Fibroblast of skin of left biceps (primary cell): ENCODE data around the gene DDX21.
"Not testable (repeated sequence)": the region's sequence is repeated elsewhere in the genome, so short reads cannot be mapped to it uniquely, and the experiment has no call there.

Source experiments
- DNase-seq, 2 experiments: peaks; one replicate each; pipeline ENCODE4 v3.0.0-alpha.2; 2013; ENCODE audit warnings: low read depth in 2 of 2

Gene DDX21

GRCh38 chr10:68955832-68956532, at the start of gene DDX21:
TSS of gene DDX21 (plus strand) at chr10:68956170. CDS start at chr10:68956226, 56 bp downstream.
- DNase-seq: peak; percentile 64 to 65

DNA sequence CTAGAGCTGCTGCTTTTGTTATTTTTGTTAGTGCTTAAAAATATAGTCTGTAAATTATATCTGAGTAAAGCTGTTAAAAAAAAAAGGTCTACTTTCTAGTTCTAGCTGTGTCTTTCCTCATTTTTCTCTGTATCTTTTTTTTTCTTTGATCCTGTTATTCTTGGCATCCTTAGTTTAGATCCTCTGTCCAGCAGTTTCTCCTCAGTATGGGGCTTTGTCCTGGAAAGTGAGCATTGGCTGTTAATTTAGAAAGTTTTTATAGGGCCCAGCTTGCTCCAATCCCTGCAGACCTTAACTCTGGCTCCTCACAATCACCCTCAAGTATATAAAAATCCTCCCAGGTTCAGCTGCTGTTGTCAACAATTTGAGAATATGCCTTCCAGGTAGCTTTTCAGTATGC, 31.4 kb upstream of the DDX21 start:
- DNase-seq: no peak

DNA sequence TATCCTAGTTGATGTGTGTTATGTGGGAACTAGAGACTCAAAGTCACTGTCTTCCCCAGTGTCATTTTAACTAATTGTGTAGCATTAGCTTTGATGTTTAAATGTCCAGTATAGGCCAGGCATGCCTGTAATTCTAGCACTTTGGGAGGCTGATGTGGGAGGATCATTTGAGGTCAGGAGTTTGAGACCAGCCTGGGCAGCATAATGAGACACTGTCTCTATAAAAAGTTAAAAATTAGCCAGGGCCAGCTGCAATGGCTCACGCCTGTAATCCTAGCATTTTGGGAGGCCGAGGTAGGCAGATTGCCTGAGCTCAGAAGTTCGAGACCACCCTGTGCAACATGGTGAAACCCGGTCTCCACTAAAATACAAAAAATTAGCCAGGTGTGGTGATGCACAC, 30.5 kb upstream of the DDX21 start:
- no peak for DNase-seq

DNA sequence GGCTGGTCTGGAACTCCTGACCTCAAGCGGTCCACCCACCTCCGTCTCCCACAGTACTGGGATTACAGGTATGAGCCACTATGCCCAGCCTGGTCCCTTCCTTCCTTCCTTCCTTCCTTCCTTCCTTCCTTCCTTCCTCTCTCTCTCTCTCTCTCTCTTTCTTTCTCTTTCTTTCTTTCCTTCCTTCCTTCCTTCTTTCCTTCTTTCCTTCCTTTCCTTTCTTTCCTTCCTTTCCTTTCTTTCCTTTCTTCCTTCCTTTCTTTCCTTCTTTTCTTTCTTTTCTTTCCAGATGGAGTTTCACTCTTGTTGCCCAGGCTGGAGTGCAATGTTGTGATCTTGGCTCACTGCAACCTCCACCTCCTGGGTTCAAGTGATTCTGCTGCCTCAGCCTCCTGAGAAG, 26.8 kb upstream of the DDX21 start:
- DNase-seq: not testable (repeated sequence)

DNA sequence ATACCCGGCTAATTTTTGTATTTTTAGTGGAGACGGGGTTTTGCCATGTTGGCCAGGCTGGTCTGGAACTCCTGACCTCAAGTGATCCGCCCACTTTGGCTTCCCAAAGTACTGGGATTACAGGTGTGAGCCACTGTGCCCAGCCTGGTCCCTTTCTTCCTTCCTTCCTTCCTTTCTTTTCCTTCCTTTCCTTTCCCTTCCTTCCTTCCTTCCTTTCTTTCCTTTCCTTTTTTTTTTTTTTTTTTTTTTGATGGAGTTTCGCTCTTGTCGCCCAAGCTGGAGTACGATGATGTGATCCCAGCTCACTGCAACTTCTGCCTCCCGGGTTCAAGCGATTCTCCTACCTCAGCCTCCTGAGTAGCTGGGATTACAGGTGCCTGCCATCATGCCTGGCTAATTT, 26.1 kb upstream of the DDX21 start:
- DNase-seq: not testable (repeated sequence)

DNA sequence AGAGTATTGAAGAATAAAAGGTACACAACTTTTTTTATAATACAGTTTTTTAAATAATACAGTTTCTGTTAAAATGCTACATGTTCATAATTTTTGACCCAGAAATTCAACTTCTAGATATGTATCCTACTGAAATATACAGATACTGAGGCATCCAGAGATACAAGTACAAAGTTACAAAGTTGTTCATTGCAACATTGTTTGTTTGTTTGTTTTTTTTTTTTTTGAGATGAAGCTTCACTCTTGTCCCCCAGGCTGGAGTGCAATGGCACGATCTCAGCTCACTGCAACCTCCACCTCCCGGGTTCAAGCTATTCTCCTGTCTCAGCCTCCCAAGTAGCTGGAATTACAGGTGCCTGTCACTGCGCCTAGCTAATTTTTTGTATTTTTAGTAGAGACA, 23.1 kb upstream of the DDX21 start:
- DNase-seq: not testable (repeated sequence)

GRCh38 chr10:68934994-68935393, 21.0 kb upstream of the DDX21 start:
- no peak for DNase-seq

GRCh38 chr10:68938117-68938516, 17.9 kb upstream of the DDX21 start:
- no peak for DNase-seq

GRCh38 chr10:68938884-68939283, 17.1 kb upstream of the DDX21 start:
- no peak for DNase-seq

- not testable (repeated sequence) for DNase-seq
Measured at GRCh38 chr10:68940917-68941316, 15.1 kb upstream of the DDX21 start.

DNA sequence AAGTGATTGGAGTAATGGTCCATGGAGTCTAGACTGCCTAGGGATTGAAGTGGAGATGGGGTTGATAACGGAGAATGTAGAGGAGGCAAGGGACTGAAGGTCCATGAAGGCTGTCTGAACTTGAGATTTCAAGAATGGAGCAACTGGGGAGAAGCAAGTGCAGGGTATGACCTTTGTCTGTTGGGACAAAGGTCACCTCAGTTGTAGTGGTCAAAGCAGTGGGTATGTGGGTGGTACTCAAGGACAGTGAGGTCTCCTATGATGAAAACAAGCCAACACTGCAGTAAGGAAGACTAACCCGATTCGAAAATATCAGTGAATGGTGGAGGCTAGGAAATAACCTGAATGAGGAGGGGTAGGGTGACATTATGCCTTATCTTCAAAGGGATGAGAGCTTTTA, 5.4 kb upstream of the DDX21 start:
- DNase-seq: no peak

- DNase-seq: no peak
Measured at GRCh38 chr10:68954904-68955303, 1.1 kb upstream of the DDX21 start.

GRCh38 chr10:68955355-68955831, 577 bp upstream of the DDX21 start:
- no peak for DNase-seq

DNA sequence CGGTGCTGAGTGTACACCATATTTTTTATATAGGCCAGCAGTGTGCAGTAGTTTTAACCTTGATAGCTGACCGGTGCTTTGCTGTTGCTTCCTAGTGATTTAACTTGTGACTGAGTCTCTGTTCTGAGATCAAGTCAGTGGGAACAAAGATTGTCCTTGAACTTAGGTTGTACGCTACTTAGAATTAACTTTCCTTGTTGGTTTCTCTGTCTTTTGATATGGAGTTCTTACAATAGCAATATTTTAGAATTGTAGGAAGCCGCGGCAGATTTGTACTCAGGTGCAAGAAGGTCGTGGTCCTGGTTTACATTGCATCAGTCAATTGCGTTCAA, 1.3 kb downstream of the DDX21 start:
- no peak for DNase-seq

DNA sequence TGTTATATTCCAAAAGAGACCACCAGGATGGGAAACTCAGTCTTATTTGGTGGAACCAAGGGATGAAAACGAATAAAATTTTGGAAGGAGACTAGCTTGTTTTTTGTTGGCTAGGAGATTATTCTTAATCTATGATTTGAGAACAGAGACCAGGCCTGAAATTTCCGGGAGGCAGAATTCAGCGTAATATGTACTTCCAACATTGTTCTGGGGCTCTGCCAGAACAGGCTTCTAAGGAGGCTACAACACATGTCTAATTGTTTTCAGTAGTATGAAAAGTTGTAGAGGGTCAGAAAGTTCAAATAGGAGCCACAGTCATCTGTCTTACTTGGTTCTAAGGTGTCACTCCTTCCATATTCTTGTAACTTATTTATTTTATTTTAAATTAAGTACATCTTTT, 1.7 kb downstream of the DDX21 start:
- no peak for DNase-seq

DNA sequence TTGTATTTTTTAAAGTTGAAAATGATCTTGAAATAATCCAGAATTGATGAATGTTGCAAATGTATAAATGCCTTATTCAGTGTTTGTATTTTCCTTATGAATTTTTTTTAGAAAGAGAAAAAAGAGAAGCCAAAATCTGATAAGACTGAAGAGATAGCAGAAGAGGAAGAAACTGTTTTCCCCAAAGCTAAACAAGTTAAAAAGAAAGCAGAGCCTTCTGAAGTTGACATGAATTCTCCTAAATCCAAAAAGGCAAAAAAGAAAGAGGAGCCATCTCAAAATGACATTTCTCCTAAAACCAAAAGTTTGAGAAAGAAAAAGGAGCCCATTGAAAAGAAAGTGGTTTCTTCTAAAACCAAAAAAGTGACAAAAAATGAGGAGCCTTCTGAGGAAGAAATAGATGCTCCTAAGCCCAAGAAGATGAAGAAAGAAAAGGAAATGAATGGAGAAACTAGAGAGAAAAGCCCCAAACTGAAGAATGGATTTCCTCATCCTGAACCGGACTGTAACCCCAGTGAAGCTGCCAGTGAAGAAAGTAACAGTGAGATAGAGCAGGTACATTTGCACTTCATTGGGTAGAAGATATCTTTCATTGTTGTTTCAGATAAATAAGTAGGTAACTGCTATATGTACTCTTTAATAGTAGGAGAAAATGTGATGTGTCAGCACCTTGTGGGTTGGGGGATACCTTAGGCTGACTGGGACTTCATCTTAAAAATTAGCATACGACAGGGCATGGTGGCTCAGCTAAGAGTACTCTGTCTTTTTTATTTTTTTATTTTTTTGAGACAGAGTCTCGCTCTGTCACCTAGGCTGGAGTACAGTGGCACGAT, 3.9 kb downstream of the DDX21 start:
- no peak for DNase-seq

- no peak for DNase-seq
Measured at GRCh38 chr10:68963151-68963550, 7.2 kb downstream of the DDX21 start.

GRCh38 chr10:68973975-68974374, 18.0 kb downstream of the DDX21 start:
- no peak for DNase-seq

DNA sequence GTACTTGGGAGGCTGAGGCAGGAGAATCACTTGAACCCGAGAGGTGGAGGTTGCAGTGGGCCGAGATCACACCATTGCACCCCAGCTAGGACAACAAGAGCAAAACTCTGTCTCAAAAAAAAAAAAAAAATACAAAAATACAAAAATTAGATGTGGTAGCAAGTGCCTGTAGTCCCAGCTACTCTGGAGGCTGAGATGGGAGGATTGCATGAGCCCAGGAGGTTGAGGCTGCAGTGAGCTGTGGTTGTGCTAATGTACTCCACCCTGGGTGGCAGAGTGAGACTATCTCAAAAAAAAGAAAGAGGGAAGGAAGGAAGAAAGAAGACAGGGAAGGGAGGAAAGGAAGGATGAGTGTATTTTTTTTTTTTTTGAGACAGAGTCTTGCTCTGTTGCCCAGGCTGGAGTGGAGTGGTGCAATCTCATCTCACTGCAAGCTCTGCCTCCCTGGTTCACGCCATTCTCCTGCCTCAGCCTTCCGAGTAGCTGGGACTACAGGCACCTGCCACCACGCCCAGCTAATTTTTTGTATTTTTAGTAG, 20.0 kb downstream of the DDX21 start:
- not testable (repeated sequence) for DNase-seq

DNA sequence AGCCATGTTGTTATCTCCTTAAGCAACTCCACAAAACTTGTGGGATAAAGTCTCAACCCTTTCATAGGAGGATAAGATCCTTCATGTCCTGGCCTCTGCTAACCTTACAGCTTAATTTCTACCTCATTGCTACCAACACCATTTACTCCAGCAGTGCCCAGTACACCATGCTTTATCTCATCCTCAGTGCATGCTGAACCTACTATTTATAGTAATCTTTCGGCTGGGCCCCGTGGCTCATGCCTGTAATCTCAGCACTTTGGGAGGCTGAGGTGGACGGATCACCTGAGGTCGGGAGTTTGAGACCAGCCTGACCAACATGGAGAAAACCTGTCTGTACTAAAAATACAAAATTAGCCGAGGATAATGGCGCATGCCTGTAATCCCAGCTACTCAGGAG, 23.8 kb downstream of the DDX21 start:
- DNase-seq: not testable (repeated sequence)

DNA sequence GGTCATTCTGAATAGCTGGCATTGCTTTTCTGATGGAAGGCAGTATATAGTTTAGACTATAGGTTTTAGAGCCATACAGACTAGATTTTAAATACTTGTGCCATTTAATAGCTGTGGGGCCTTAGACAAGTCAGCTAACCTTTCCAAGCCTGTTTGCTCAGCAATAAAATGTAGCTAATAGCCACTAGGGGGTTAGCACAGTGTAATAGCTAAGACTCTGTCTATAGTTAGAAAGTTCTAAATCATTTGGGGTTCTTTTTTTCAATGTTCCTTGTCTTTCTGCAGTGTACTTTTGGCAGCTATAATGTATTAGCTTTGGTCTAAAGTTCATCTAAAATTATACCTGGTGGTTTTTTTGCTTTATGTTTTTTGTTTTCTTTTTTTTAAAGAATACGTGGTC, 25.1 kb downstream of the DDX21 start:
- no peak for DNase-seq

DNA sequence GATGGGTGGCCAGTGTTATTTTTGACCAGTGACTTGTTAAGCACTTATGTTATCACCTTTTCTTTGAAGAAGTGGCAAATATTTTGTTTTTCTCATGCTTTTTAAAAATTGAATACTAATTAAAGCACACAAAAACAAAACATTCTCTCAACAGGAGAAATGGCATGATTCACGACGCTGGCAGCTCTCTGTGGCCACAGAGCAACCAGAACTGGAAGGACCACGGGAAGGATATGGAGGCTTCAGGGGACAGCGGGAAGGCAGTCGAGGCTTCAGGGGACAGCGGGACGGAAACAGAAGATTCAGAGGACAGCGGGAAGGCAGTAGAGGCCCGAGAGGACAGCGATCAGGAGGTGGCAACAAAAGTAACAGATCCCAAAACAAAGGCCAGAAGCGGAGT, 26.4 kb downstream of the DDX21 start:
- DNase-seq: no peak

DNA sequence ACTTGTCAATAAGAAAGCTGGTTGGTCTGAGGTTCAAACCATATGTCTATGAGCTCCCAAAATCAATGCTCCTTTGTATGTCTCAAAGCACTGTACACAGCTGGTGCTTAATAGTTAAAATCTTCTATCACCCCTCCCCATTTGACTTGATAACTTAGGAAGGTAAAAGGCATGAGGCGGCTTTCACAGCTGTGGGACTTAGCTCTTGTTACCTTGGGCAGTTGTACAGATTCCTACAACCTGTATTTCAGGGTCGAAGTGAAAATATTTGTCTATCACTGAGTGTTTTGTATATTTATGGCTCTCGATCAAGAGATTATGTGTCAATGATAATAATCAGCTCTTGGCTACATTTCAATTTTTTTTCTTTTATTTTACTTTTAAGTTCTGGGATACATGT, 31.6 kb downstream of the DDX21 start:
- no peak for DNase-seq
